Right lobe of liver (tissue), 6 donors: Measurements from ENCODE around the gene KYAT1. TPM values are rescaled to one million over a fixed set of nuclear protein-coding genes. Genes with fewer than 3 reads are reported as not detected.
A peak's percentile ranks its signal among the peaks of the same experiment; 100 is the strongest.
"Not testable (repeated sequence)": the region's sequence is repeated elsewhere in the genome, so short reads cannot be mapped to it uniquely, and the experiment has no call there.

ENCODE experiments used
- ATAC-seq, 4 donors: fragments of 200-7000 bp; cut with Tn5 transposase; one replicate each; pipeline ENCODE4 v1.9.1; 2020; ENCODE audit warnings: mild to moderate bottlenecking in 4 of 4, moderate library complexity in 4 of 4
- DNase-seq, 3 donors: peaks; one replicate each; pipeline ENCODE4 v3.0.0-alpha.2; 2020
- H3K27ac ChIP-seq, 3 donors: fragments of 200-600 bp; one replicate each; pipeline ENCODE4 v1.8.0; 2022
- H3K27me3 ChIP-seq, 2 donors: fragments of 200-600 bp; one replicate each; pipeline ENCODE4 v1.8.0; 2022
- H3K36me3 ChIP-seq, 4 donors: fragments of 200-600 bp; sonication (generic) in 1 of 4; one replicate each; pipeline versions ENCODE4 v1.5.1 to v1.8.0; 2017 to 2022; ENCODE audit warnings: control low read depth in 1 of 4
- H3K4me1 ChIP-seq, 4 donors: fragments of 200-600 bp; sonication (generic) in 1 of 4; one replicate each; pipeline versions ENCODE4 v1.5.1 to v1.8.0; 2017 to 2022; ENCODE audit warnings: control low read depth in 1 of 4
- H3K4me3 ChIP-seq, 3 donors: fragments of 200-600 bp; one replicate each; pipeline ENCODE4 v1.8.0; 2022
- H3K9me3 ChIP-seq, 4 donors: fragments of 200-600 bp; sonication (generic) in 1 of 4; one replicate each; pipeline versions ENCODE4 v1.5.1 to v1.8.0; 2017 to 2022; ENCODE audit warnings: control low read depth in 1 of 4
- CTCF ChIP-seq, 4 donors: fragments of 200-600 bp in 3 of 4; fragments of 450-650 bp in 1 of 4; IDR thresholded peaks; one replicate each; pipeline versions ENCODE4 v1.5.1 to v1.8.0; 2016 to 2022; ENCODE audit warnings: antibody characterized with exemption in 4 of 4, mild to moderate bottlenecking in 2 of 4
- POLR2A ChIP-seq: fragments of 450-650 bp; IDR thresholded peaks from one replicate; pipeline ENCODE4 v1.6.1; 2017; ENCODE audit warnings: antibody characterized with exemption, mild to moderate bottlenecking
- WGBS: methylation state at CpG from one replicate; pipeline ENCODE4 v1.1.6; 2018; ENCODE audit warnings: low coverage, low lambda C conversion rate; ENCODE audit not compliant: insufficient coverage; ENCODE audit errors: missing lambda C conversion rate; 5-methylcytosine and 5-hydroxymethylcytosine counted together
- intact Hi-C, 2 donors: fragments of 100-400 bp; cut with DNase I; formaldehyde crosslinking; loops; one replicate each; pipeline versions ENCODE4 v1.11.2 to v1.14.1; 2022
- total RNA-seq, 6 experiments: library from RNA; depleted of rRNA in 2 of 6; stranded (reverse); fragments of >200 nt in 2 of 6; fragmentation: NEBNext Ultra II Directional in 3 of 6; extraction: Animal tissue kit (Norgen Biotek cat#: 25700) in 3 of 6; gene quantifications; one replicate each; pipeline versions ENCODE4 v1.1.0 to v1.2.4, GENCODE V29; 2016 to 2023
- donor health status: DM: no; HTN: yes; CAD: no.
- donor health status: DM: no; HTN: no; CAD: no.
- donor health status: DM: no; HTN: no; CAD: no.
- donor health status: DM: no; HTN: yes; CAD: no.
- donor health status: DM: no; HTN: yes; CAD: no.

Gene KYAT1
- total RNA-seq, 6 experiments from 2014 or later: 7.2 to 12.7 (median 10.4) TPM

- Histone ChIP-seq H3K9me3 (no peaks in the 10 kb centered on the region), H3K27ac (no peak overlapping the region), H3K4me3 (no peak overlapping the region), H3K36me3 (no peaks in the 10 kb centered on the region), H3K27me3 (no peaks in the 10 kb centered on the region), H3K4me1 (peaks cover 0 to 4% (median 0%) of the 10 kb centered on the region in 4 donors)
- 86% methylated on average over 1 of the region's 1 CpG for WGBS
- intact Hi-C loops: no loop called here
- ATAC-seq (no peak), DNase-seq (no peak)
- no peak for TF ChIP-seq POLR2A
- TF ChIP-seq CTCF (IDR thresholded peaks at IDR 0.05): no peak
These were observed 33.9 kb downstream of the KYAT1 start for GRCh38 chr9:128847803-128848202.

DNA sequence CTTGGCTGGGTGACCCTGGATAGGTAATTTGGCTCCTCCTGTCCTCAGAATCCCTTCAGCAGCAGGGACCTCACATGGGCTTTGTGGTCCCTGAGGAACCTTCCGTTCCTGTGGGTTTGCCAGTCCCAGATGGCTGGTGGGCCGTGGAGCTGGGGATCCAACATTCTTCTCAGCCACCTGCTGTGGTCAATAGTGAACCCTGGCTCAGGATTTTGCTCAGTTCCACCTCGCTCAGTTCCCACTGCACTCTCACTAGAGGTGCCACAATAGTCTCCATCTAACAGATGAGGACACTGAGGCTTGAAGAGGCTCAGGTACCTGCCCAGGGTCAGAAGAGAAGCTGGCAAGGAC is 35.1 kb downstream of the KYAT1 start:
- WGBS: 92% methylated on average over 2 of the region's 3 CpGs
- Histone ChIP-seq H3K27me3 (no peaks in the 10 kb centered on the region), H3K4me1 (no peaks in the 10 kb centered on the region), H3K36me3 (no peaks in the 10 kb centered on the region), H3K9me3 (no peaks in the 10 kb centered on the region), H3K4me3 (no peak overlapping the region), H3K27ac (no peak overlapping the region)
- no peak for TF ChIP-seq POLR2A
- no peak for TF ChIP-seq CTCF (IDR thresholded peaks at IDR 0.05)
- intact Hi-C loops: no loop called here
- ATAC-seq: peak in 1 of 4 donors; percentile 15
- DNase-seq: peak in 1 of 3 donors; percentile 11

GRCh38 chr9:128845186-128845931 is 36.4 kb downstream of the KYAT1 start:
- no peak overlapping the region for H3K27ac ChIP-seq
- no peaks in the 10 kb centered on the region for H3K27me3 ChIP-seq
- peaks cover 0 to 3% (median 0%) of the 10 kb centered on the region in 4 donors for H3K4me1 ChIP-seq
- intact Hi-C loops: no loop called here
- DNase-seq (peak in 1 of 3 donors; percentile 42), ATAC-seq (peak in 2 of 4 donors; percentile 15 to 21)
- H3K4me3 ChIP-seq: no peak overlapping the region
- H3K9me3 ChIP-seq: no peaks in the 10 kb centered on the region
- TF ChIP-seq CTCF (IDR thresholded peaks at IDR 0.05): no peak
- no peak for TF ChIP-seq POLR2A
- 81% methylated on average over 3 of the region's 13 CpGs for WGBS
- no peaks in the 10 kb centered on the region for H3K36me3 ChIP-seq

DNA sequence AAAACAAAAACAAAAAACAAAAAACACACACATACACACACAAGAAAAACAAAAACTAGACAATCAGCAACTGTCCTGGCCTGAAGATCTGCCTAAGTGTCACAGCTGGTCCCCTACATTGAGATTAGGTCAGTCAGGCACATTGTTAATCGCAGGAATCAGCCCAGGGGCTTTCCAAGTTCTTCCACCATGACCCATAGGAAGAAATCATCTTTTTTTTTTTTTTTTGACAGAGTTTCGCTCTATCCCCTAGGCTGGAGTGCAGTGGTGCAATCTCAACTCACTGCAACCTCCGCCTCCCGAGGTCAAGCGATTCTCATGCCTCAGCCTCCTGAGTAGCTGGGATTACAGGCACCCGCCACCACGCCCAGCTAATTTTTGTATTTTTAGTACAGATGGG is 38.6 kb downstream of the KYAT1 start:
- 93% methylated on average over 7 of the region's 7 CpGs for WGBS
- ATAC-seq, intact Hi-C loops: not testable (repeated sequence)

DNA sequence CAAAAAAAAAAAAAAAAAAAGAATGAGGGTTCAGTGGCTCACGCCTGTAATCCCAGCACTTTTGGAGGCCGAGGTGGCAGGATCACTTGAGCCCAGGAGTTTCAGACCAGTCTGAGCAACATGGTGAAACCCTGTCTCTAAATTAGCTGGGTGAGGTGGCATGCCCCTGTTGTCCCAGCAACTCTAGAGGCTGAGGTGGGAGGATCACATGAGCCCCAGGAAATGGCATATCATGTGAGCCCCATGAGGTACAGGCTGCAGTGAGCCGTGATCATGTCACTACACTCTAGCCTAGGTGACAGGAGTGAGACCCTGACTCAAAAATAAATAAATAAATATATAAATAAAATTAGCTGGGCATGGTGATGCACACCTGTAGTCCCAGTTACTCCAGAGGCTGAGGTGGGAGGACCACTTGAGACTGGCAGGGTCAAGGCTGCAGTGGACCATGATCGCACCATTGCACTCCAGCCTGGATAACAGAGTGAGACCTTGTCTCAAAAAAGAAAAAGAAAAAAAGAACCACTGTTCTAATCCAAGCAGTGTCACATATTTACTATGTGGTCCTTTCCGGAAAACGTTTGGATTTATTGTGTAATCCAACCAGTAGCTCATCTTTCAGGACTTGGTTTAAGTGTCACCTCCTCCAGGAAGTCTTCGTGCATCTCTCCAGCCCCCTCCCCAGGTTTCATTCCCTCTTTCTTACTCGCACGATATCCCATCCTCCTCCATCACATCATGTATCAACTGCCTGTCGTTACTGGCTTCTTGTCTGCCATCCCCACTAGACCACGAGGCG is 39.9 kb downstream of the KYAT1 start:
- 86% methylated on average over 10 of the region's 12 CpGs for WGBS
- Histone ChIP-seq H3K36me3 (no peaks in the 10 kb centered on the region), H3K27me3 (no peaks in the 10 kb centered on the region), H3K9me3 (no peaks in the 10 kb centered on the region), H3K4me3 (no peak overlapping the region), H3K27ac (no peak overlapping the region), H3K4me1 (peaks cover 0 to 8% (median 0%) of the 10 kb centered on the region in 4 donors)
- ATAC-seq (no peak), DNase-seq (no peak)
- TF ChIP-seq CTCF (IDR thresholded peaks at IDR 0.05) (no peak), POLR2A (no peak)
- intact Hi-C loops: no loop called here

More for the DNA sequence above, 38.6 kb downstream of the KYAT1 start:
- not testable (repeated sequence) for H3K4me1 ChIP-seq, H3K27ac ChIP-seq, H3K4me3 ChIP-seq, H3K36me3 ChIP-seq, H3K27me3 ChIP-seq, H3K9me3 ChIP-seq, DNase-seq
